GM18526 (cell line): ENCODE measurements around the gene OXLD1.

Experiments used
- POLR2A ChIP-seq: IDR thresholded peaks from 3 replicates; pipeline ENCODE4 v1.6.1; 2011; ENCODE audit not compliant: insufficient read length; ENCODE audit errors: extremely low read depth

OXLD1 gene

GRCh38 chr17:81635973-81636504, 30.4 kb downstream of the OXLD1 start:
- no peak for TF ChIP-seq POLR2A

GRCh38 chr17:81635431-81635830, 31.0 kb downstream of the OXLD1 start:
- no peak for TF ChIP-seq POLR2A

GRCh38 chr17:81631482-81631881, 34.9 kb downstream of the OXLD1 start:
- TF ChIP-seq POLR2A: no peak

- TF ChIP-seq POLR2A: no peak
These were observed 36.1 kb downstream of the OXLD1 start for GRCh38 chr17:81630274-81630673.

GRCh38 chr17:81621494-81622130, 44.8 kb downstream of the OXLD1 start:
- no peak for TF ChIP-seq POLR2A

GRCh38 chr17:81616877-81617276, 49.5 kb downstream of the OXLD1 start:
- no peak for TF ChIP-seq POLR2A

- no peak for TF ChIP-seq POLR2A
These were observed 50.9 kb downstream of the OXLD1 start for GRCh38 chr17:81615401-81615930.
